Prostate gland (tissue), 2 donors: ENCODE measurements around the gene MGLL. TPM values are rescaled to one million over a fixed set of nuclear protein-coding genes. Genes with fewer than 3 reads are reported as not detected.

ENCODE experiments used
- DNase-seq: peaks from one replicate; pipeline ENCODE4 v3.0.0-alpha.2; 2019; ENCODE audit warnings: low spot score
- H3K27ac ChIP-seq, 2 donors: fragments of 200-600 bp; sonication (generic); 2 replicates each; pipeline ENCODE4 v1.5.1; 2017 to 2019
- H3K27me3 ChIP-seq: fragments of 200-600 bp; sonication (generic); replicated peaks from 2 replicates; pipeline ENCODE4 v1.5.1; 2019; ENCODE audit not compliant: insufficient read depth
- H3K36me3 ChIP-seq, 2 donors: fragments of 200-600 bp; sonication (generic); 1 replicate in 1 of 2; 2 replicates in 1 of 2; pipeline versions ENCODE4 v1.5.1 to v1.8.1; 2017 to 2019
- H3K4me1 ChIP-seq: fragments of 200-600 bp; sonication (generic); replicated peaks from 2 replicates; pipeline ENCODE4 v1.5.1; 2019
- H3K4me3 ChIP-seq, 2 donors: fragments of 200-600 bp; sonication (generic); 2 replicates each; pipeline ENCODE4 v1.5.1; 2017 to 2019
- H3K9me3 ChIP-seq: fragments of 200-600 bp; sonication (generic); 2 replicates; pipeline ENCODE4 v1.5.1; 2017
- POLR2A ChIP-seq: fragments of 450-650 bp; IDR thresholded peaks from one replicate; pipeline ENCODE4 v1.6.1; 2016; ENCODE audit warnings: antibody characterized with exemption, mild to moderate bottlenecking
- POLR2AphosphoS5 ChIP-seq: sonication (generic); formaldehyde crosslinking; IDR thresholded peaks from one replicate; pipeline ENCODE4 v1.6.1; 2017; ENCODE audit warnings: antibody characterized with exemption
- WGBS: methylation state at CpG from one replicate; pipeline ENCODE4 v1.1.5; 2018; 5-methylcytosine and 5-hydroxymethylcytosine counted together
- intact Hi-C: fragments of 100-400 bp; cut with DNase I; formaldehyde crosslinking; loops from one replicate; pipeline ENCODE4 v1.14.2; 2022
- total RNA-seq, 2 donors: library from RNA; depleted of rRNA; stranded (reverse); fragments of >200 nt; gene quantifications; one replicate each; pipeline ENCODE4 v1.1.0, GENCODE V29; 2016
- TF ChIP-seq, protein P1 (sequence below), 4 experiments: fragments of 200-600 bp in 2 of 4; fragments of 450-650 bp in 2 of 4; sonication (generic) in 2 of 4; IDR thresholded peaks; 1 replicate in 3 of 4; 2 replicates in 1 of 4; pipeline ENCODE4 v1.5.1; 2016 to 2019; ENCODE audit warnings: antibody characterized with exemption in 4 of 4, mild to moderate bottlenecking in 2 of 4, moderate library complexity in 2 of 4

The MGLL gene
- total RNA-seq, 2 donors from 2014 or later = 20.0 to 31.8 TPM

DNA sequence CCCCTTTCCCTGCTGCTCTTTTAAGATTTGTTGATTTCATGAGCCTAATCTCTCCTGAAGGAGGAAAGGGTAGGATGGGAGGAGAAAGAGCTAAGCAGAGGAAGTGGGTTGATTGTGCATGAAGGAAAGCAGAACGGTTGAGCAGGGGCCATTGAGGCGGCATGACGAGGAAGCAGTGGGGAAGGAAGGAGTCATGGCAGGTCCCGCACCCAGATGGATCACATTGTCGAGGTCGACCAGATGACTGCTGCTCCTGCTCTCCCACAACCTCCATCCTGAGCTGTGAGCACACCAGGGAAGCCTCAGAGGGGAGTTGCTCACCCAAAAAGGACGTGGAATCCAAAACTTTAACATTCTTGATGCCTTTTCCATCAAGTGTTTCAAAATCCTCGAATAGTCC is 106.8 kb downstream of the MGLL start:
- DNase-seq = no peak
- intact Hi-C loops = no loop called here
- Histone ChIP-seq H3K27me3 (no peaks in the 10 kb centered on the region), H3K4me3 (no peak overlapping the region), H3K9me3 (no peaks in the 10 kb centered on the region), H3K27ac (no peak overlapping the region), H3K4me1 (no peaks in the 10 kb centered on the region), H3K36me3 (no peaks in the 10 kb centered on the region)
- 67% methylated on average over 8 of the region's 8 CpGs for WGBS
- TF ChIP-seq, protein P1, sequence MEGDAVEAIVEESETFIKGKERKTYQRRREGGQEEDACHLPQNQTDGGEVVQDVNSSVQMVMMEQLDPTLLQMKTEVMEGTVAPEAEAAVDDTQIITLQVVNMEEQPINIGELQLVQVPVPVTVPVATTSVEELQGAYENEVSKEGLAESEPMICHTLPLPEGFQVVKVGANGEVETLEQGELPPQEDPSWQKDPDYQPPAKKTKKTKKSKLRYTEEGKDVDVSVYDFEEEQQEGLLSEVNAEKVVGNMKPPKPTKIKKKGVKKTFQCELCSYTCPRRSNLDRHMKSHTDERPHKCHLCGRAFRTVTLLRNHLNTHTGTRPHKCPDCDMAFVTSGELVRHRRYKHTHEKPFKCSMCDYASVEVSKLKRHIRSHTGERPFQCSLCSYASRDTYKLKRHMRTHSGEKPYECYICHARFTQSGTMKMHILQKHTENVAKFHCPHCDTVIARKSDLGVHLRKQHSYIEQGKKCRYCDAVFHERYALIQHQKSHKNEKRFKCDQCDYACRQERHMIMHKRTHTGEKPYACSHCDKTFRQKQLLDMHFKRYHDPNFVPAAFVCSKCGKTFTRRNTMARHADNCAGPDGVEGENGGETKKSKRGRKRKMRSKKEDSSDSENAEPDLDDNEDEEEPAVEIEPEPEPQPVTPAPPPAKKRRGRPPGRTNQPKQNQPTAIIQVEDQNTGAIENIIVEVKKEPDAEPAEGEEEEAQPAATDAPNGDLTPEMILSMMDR (IDR thresholded peaks at IDR 0.05) = no peak
- no peak for TF ChIP-seq POLR2A
- TF ChIP-seq POLR2AphosphoS5 = no peak

DNA sequence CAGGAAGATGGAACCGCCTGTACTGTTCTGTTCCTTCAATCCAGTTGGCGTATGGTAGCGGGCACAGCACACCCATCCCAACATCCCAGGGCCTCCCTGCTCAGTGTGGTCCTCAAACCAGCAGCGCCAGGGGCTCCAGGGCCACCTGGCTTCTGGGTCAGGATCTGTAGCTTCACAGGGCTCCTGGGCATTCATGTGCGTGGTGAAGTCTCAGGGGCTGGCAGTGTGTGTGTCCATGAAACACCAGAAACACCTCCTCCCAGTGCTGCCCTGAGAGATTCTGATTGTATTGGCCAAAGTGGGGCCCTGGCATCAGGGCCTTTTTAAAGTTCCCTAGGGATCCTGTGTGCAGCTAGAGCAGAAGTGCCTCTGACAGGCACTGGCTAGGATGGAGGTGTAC is 107.4 kb downstream of the MGLL start:
- DNase-seq = no peak
- H3K9me3 ChIP-seq = no peaks in the 10 kb centered on the region
- H3K4me3 ChIP-seq = no peak overlapping the region
- H3K36me3 ChIP-seq = no peaks in the 10 kb centered on the region
- TF ChIP-seq POLR2A (no peak), POLR2AphosphoS5 (no peak)
- TF ChIP-seq, protein P1 (IDR thresholded peaks at IDR 0.05) = no peak
- no peaks in the 10 kb centered on the region for H3K4me1 ChIP-seq
- no peak overlapping the region for H3K27ac ChIP-seq
- intact Hi-C loops = no loop called here
- 94% methylated on average over 5 of the region's 5 CpGs for WGBS
- H3K27me3 ChIP-seq = no peaks in the 10 kb centered on the region

DNA sequence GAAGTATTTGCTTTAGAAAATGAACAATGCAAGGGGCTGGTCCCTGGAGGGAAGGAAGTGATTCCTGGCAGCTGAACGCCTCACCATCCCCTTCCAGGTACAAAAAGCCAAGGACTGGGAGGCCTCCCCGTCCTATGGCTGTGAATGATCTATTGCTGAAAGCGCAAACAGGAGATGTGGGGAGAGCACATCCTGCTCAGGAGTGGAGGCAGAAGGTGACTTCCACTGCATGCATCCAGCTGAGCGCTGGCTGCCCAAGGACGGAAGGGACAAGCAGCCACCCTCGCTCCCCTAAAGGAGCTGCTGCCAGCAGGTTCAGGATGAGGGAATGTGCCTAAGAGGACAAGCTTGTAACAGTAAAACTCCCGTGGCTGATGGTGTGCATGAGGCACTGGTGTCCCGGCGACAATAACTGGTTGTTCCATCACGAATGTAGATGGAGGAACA is 108.2 kb downstream of the MGLL start:
- WGBS = 38% methylated on average over 10 of the region's 10 CpGs

DNA sequence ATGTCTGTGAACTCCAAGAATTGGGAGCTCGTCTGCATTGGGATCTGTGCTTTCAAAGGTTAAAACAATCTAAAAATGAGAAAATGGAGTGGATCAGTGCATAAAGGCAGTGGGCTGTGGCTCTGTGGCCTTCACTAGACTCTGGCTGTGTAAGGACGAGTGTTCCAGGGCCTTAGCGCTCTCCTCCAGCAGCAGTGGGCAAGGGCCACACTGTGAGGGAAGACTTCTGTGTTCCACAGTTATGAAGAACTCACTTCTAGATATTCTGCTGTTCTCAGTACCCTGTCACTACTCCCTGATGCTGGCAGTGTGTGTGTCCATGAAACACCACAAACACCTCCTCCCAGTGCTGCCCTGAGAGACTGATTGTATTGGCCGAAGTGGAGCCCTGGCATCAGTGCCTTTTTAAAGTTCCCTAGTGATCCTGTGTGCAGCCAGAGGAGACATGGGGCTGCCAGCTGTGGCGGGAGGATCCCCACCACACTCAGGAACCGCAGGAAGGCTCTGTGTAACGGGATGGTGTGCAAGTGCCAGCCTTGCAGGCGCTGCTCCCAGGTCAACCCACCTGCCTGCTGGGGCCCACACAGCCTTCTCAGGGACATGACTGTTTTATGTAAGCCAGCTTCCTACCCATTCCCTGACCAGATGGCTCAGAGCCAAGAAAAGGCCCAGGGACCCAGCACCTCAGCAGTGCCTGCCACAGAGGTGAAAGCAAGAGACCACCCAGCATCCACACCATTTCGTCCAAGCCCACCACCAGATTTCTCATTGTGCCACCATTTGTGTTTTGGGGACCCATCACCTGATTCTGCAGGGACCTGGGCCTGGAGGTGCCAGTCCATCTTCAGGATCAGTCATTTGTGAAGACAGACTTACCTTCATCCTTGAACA is 109.2 kb downstream of the MGLL start:
- WGBS = 76% methylated on average over 9 of the region's 9 CpGs
- no peaks in the 10 kb centered on the region for H3K4me1 ChIP-seq
- H3K27me3 ChIP-seq = no peaks in the 10 kb centered on the region
- H3K9me3 ChIP-seq = no peaks in the 10 kb centered on the region
- intact Hi-C loops = no loop called here
- no peak overlapping the region for H3K4me3 ChIP-seq
- TF ChIP-seq, protein P1 (IDR thresholded peaks at IDR 0.05) = no peak
- no peak for TF ChIP-seq POLR2AphosphoS5
- TF ChIP-seq POLR2A = no peak
- no peak for DNase-seq
- no peaks in the 10 kb centered on the region for H3K36me3 ChIP-seq
- peak overlapping the region in 1 of 2 donors; percentile 13 for H3K27ac ChIP-seq

More for the DNA sequence above, 108.2 kb downstream of the MGLL start:
- no peak for DNase-seq
- no peaks in the 10 kb centered on the region for H3K4me1 ChIP-seq
- no peaks in the 10 kb centered on the region for H3K36me3 ChIP-seq
- no peak overlapping the region for H3K4me3 ChIP-seq
- intact Hi-C loops = no loop called here
- no peaks in the 10 kb centered on the region for H3K9me3 ChIP-seq
- no peaks in the 10 kb centered on the region for H3K27me3 ChIP-seq
- TF ChIP-seq POLR2AphosphoS5 (peak; percentile 29), POLR2A (no peak)
- TF ChIP-seq, protein P1 (IDR thresholded peaks at IDR 0.05) = no peak
- no peak overlapping the region for H3K27ac ChIP-seq

DNA sequence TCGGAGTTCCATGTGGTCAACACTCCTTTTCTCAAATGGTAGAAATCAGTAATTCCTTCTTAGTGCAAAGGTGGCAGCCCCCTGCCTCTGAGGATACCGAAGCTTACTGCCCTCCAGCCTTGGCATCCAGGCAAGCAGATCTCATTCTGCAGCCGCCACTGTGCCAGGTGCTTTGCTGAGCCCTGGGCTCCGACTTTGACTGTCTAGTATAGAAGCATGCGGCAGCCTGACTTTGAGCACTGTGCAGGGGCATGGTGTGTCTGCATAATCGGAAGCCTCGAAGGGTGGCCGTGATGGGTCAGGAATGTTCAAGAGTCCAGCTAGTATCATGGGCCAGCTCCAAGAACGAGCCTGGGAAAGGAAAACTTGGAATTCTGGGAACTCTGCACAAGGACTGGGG is 109.9 kb downstream of the MGLL start:
- H3K27ac ChIP-seq = no peak overlapping the region
- H3K4me1 ChIP-seq = no peaks in the 10 kb centered on the region
- no peaks in the 10 kb centered on the region for H3K27me3 ChIP-seq
- H3K9me3 ChIP-seq = no peaks in the 10 kb centered on the region
- H3K36me3 ChIP-seq = no peaks in the 10 kb centered on the region
- no peak overlapping the region for H3K4me3 ChIP-seq
- WGBS = 76% methylated on average over 9 of the region's 9 CpGs
- DNase-seq = no peak
- TF ChIP-seq, protein P1 (IDR thresholded peaks at IDR 0.05) = no peak
- TF ChIP-seq POLR2AphosphoS5 (no peak), POLR2A (no peak)
- intact Hi-C loops = no loop called here
